ENCODE results near the gene ARL6IP5. TPM values are rescaled to one million over a fixed set of nuclear protein-coding genes. Genes with fewer than 3 reads are reported as not detected.
A peak's percentile ranks its signal among the peaks of the same experiment; 100 is the strongest.

ARL6IP5 gene
- total and polyA plus RNA-seq, 7 experiments from 2014 or later = 75.8 to 457 (median 124) TPM

DNA sequence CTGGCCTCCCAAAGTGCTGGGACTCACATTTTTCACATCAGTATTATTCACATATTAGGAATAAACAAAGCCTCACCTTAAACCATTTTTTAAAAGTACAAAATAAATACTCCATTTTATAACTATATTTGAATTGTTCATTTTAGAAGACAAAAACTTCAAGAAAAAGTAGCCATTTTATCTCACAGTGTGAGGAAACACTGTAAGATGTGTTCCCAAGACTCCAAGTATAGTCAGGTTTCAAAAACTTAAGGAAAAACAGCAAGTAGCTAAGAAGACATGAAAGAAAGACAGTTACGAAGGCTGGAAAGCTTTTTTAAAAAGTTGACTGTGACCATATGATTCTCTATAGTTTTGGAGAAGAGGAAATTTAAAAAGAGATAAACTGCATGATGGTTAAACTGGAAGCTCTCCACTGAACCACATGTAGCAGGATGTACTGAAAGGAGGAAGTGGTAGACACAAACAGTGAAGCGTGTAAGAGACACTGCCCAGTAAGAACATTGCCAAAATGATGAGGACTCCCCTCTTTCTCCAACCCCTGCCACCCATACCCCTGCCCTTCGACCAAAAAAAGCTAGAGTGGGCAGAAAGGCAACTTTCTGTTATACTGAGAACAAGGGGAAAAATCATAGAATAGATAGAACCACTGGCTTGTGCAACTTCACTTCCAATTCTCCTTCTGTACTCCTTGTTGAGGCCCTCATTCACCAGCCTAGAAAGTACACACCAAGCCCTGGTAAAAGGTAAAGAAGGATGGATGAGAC is 26.4 kb upstream of the ARL6IP5 start:
- Histone ChIP-seq H3K36me3 (ENCODE audit: control insufficient read depth in 2 of 3, insufficient read depth in 3 of 3, low read length in 3 of 3) (peaks cover 8 to 27% (median 24%) of the 10 kb centered on the region in 3 experiments), H3K4me3 (ENCODE audit: low read length) (peak overlapping the region; percentile 12), H3K27me3 (ENCODE audit: control insufficient read depth in 2 of 2, insufficient read depth in 2 of 2, low read length in 2 of 2) (no peaks in the 10 kb centered on the region), H3K4me1 (ENCODE audit: control insufficient read depth in 2 of 2, insufficient read depth in 2 of 2, low read length in 2 of 2) (peaks cover 13 to 19% of the 10 kb centered on the region in 2 donors), H3K27ac (ENCODE audit: low read depth, low read length) (peak overlapping the region; percentile 75), H3K9me3 (ENCODE audit: control insufficient read depth in 2 of 3, low read length in 3 of 3) (no peaks in the 10 kb centered on the region)
- peak overlapping the region; percentile 77 to 94 (median 92) for H3K27ac Mint-ChIP-seq
- H3K9me3 Mint-ChIP-seq = peaks cover 0 to 8% (median 0%) of the 10 kb centered on the region in 11 donors
- H3K4me3 Mint-ChIP-seq = peak overlapping the region; percentile 2 to 82 (median 60)
- CTCF ChIA-PET = interaction anchor here (0.9 to 1.5 kb wide), 3 partner anchors 26 to 34 kb away, joined by 3 read pairs; partner anchors contain the start of gene ARL6IP5
- peak; percentile 97 for ATAC-seq
- POLR2A ChIA-PET = interaction anchor here (0.6 to 2.7 kb wide), 10 partner anchors 12 to 243 kb away, joined by 3 to 25 read pairs (median 5); partner anchors contain the start of genes ARL6IP5 and EOGT
- peak in 6 of 9 donors; percentile 41 to 57 (median 48) for DNase-seq
- H3K27me3 Mint-ChIP-seq = no peaks in the 10 kb centered on the region
- peaks cover 17 to 46% (median 38%) of the 10 kb centered on the region in 5 donors for H3K36me3 Mint-ChIP-seq
- intact Hi-C loops (cut with micrococcal nuclease) = loop anchor here in 1 of 2 donors (1.0 kb wide), 1 partner anchor 22 kb away; the partner anchor contains the start of gene UBA3
- H3K4me1 Mint-ChIP-seq = peaks cover 18 to 45% (median 30%) of the 10 kb centered on the region in 7 donors

- ChIA-PET CTCF (interaction anchor here (1.3 to 1.5 kb wide), 2 partner anchors 30 to 33 kb away, joined by 3 read pairs; no protein-coding TSS in a partner anchor), POLR2A (interaction anchor here (0.9 to 2.7 kb wide), 9 partner anchors 9 to 45 kb away, joined by 3 to 25 read pairs (median 4); partner anchors contain the start of genes ARL6IP5 and EOGT)
- Histone ChIP-seq H3K4me1 (ENCODE audit: control insufficient read depth in 2 of 2, insufficient read depth in 2 of 2, low read length in 2 of 2) (peaks cover 14 to 23% of the 10 kb centered on the region in 2 donors), H3K4me3 (ENCODE audit: low read length) (peak overlapping the region; percentile 12), H3K27ac (ENCODE audit: low read depth, low read length) (peak overlapping the region; percentile 75), H3K9me3 (ENCODE audit: control insufficient read depth in 2 of 3, low read length in 3 of 3) (no peaks in the 10 kb centered on the region), H3K36me3 (ENCODE audit: control insufficient read depth in 2 of 3, insufficient read depth in 3 of 3, low read length in 3 of 3) (peaks cover 8 to 27% (median 24%) of the 10 kb centered on the region in 3 experiments), H3K27me3 (ENCODE audit: control insufficient read depth in 2 of 2, insufficient read depth in 2 of 2, low read length in 2 of 2) (no peaks in the 10 kb centered on the region)
- Mint-ChIP-seq H3K4me1 (peaks cover 24 to 50% (median 35%) of the 10 kb centered on the region in 7 donors), H3K27ac (peak overlapping the region; percentile 77 to 94 (median 92)), H3K9me3 (peaks cover 0 to 8% (median 0%) of the 10 kb centered on the region in 11 donors), H3K36me3 (peaks cover 17 to 47% (median 40%) of the 10 kb centered on the region in 5 donors), H3K27me3 (no peaks in the 10 kb centered on the region), H3K4me3 (peak overlapping the region in 8 of 10 donors; percentile 45 to 82 (median 65))
- intact Hi-C loops (cut with micrococcal nuclease) = loop anchor here in 1 of 2 donors (1.0 kb wide), 1 partner anchor 21 kb away; the partner anchor contains the start of gene UBA3
- ATAC-seq = no peak
- DNase-seq = no peak
Measured at GRCh38 chr3:69058947-69059224, 25.9 kb upstream of the ARL6IP5 start.

- peaks cover 8 to 26% (median 24%) of the 10 kb centered on the region in 3 experiments for H3K36me3 ChIP-seq (ENCODE audit: control insufficient read depth in 2 of 3, insufficient read depth in 3 of 3, low read length in 3 of 3)
- H3K27me3 ChIP-seq (ENCODE audit: control insufficient read depth in 2 of 2, insufficient read depth in 2 of 2, low read length in 2 of 2) = no peaks in the 10 kb centered on the region
- peaks cover 22 to 31% of the 10 kb centered on the region in 2 donors for H3K4me1 ChIP-seq (ENCODE audit: control insufficient read depth in 2 of 2, insufficient read depth in 2 of 2, low read length in 2 of 2)
- CTCF ChIA-PET = interaction anchor here (1.3 kb wide), 1 partner anchor 32 kb away, joined by 3 read pairs; no protein-coding TSS in a partner anchor
- Mint-ChIP-seq H3K27me3 (no peaks in the 10 kb centered on the region), H3K9me3 (peaks cover 0 to 8% (median 0%) of the 10 kb centered on the region in 11 donors), H3K4me3 (peak overlapping the region in 2 of 10 donors; percentile 36 to 39), H3K27ac (peak overlapping the region; percentile 77 to 94 (median 92)), H3K4me1 (peaks cover 30 to 58% (median 43%) of the 10 kb centered on the region in 7 donors), H3K36me3 (peaks cover 17 to 50% (median 40%) of the 10 kb centered on the region in 5 donors)
- POLR2A ChIA-PET = interaction anchor here (0.9 to 2.7 kb wide), 7 partner anchors 8 to 34 kb away, joined by 3 to 25 read pairs (median 4); partner anchors contain the start of gene ARL6IP5
- DNase-seq = no peak
- ATAC-seq = no peak
- no peaks in the 10 kb centered on the region for H3K9me3 ChIP-seq (ENCODE audit: control insufficient read depth in 2 of 3, low read length in 3 of 3)
- peak overlapping the region; percentile 75 for H3K27ac ChIP-seq (ENCODE audit: low read depth, low read length)
- no peak overlapping the region for H3K4me3 ChIP-seq (ENCODE audit: low read length)
- intact Hi-C loops (cut with micrococcal nuclease) = no loop called here
Measured at GRCh38 chr3:69059688-69060087, 25.0 kb upstream of the ARL6IP5 start.

- Mint-ChIP-seq H3K4me1 (peaks cover 33 to 65% (median 52%) of the 10 kb centered on the region in 7 donors), H3K9me3 (peaks cover 0 to 8% (median 0%) of the 10 kb centered on the region in 11 donors), H3K36me3 (peaks cover 17 to 45% (median 35%) of the 10 kb centered on the region in 5 donors), H3K27me3 (no peaks in the 10 kb centered on the region), H3K4me3 (peak overlapping the region in 9 of 10 donors; percentile 37 to 80 (median 53)), H3K27ac (peak overlapping the region; percentile 63 to 91 (median 81))
- intact Hi-C loops (cut with micrococcal nuclease) = no loop called here
- H3K9me3 ChIP-seq (ENCODE audit: control insufficient read depth in 2 of 3, low read length in 3 of 3) = no peaks in the 10 kb centered on the region
- H3K4me3 ChIP-seq (ENCODE audit: low read length) = no peak overlapping the region
- H3K27me3 ChIP-seq (ENCODE audit: control insufficient read depth in 2 of 2, insufficient read depth in 2 of 2, low read length in 2 of 2) = no peaks in the 10 kb centered on the region
- ChIA-PET POLR2A (interaction anchor here (1.1 to 4.4 kb wide), 6 partner anchors 11 to 25 kb away, joined by 3 to 24 read pairs (median 4); partner anchors contain the start of genes ARL6IP5 and TMF1), CTCF (interaction anchor here (1.2 kb wide), 1 partner anchor 20 kb away, joined by 3 read pairs; no protein-coding TSS in a partner anchor)
- ATAC-seq (peak; percentile 36), DNase-seq (peak in 3 of 9 donors; percentile 13 to 53 (median 46))
- H3K27ac ChIP-seq (ENCODE audit: low read depth, low read length) = peak overlapping the region; percentile 36
- H3K4me1 ChIP-seq (ENCODE audit: control insufficient read depth in 2 of 2, insufficient read depth in 2 of 2, low read length in 2 of 2) = peaks cover 31 to 33% of the 10 kb centered on the region in 2 donors
- H3K36me3 ChIP-seq (ENCODE audit: control insufficient read depth in 2 of 3, insufficient read depth in 3 of 3, low read length in 3 of 3) = peaks cover 5 to 18% (median 14%) of the 10 kb centered on the region in 3 experiments
Measured at GRCh38 chr3:69063636-69064035, 21.1 kb upstream of the ARL6IP5 start.

DNA sequence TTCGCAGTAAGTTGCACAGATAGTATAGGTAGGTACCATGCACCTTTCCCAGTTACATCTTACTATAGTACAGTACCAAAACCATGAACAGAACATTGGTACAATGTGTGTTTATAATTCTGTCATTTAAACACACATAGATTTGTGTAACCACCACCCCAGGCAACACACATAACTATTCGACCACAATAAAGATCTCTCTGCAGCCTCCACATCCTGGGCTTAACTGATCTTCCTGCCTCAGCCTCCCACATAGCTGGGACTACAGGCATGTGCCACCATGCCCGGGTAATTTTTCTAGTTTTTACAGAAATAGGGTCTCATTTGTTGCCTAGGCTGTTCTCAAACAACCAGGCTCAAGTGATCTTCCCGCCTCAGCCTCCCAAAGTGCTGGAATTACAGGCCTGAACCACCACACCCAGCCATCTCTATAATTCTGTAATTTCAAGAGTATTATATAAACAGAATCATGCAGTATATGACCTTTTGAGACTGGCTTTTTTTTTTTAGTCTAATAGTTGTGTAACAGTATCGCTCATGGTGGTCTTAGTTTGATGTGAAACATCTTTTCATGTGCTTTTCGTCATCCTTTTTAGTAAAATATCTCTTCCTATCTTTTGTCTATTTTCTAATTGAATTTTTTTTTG is 19.3 kb upstream of the ARL6IP5 start:
- H3K9me3 Mint-ChIP-seq = peaks cover 0 to 5% (median 0%) of the 10 kb centered on the region in 11 donors
- H3K4me3 Mint-ChIP-seq = peak overlapping the region in 9 of 10 donors; percentile 11 to 81 (median 53)
- H3K4me1 Mint-ChIP-seq = peaks cover 21 to 55% (median 42%) of the 10 kb centered on the region in 7 donors
- H3K36me3 Mint-ChIP-seq = peaks cover 5 to 35% (median 24%) of the 10 kb centered on the region in 5 donors
- DNase-seq (peak in 5 of 9 donors; percentile 22 to 37 (median 27)), ATAC-seq (peak; percentile 66)
- peaks cover 22 to 25% of the 10 kb centered on the region in 2 donors for H3K4me1 ChIP-seq (ENCODE audit: control insufficient read depth in 2 of 2, insufficient read depth in 2 of 2, low read length in 2 of 2)
- H3K27ac ChIP-seq (ENCODE audit: low read depth, low read length) = peak overlapping the region; percentile 5
- H3K4me3 ChIP-seq (ENCODE audit: low read length) = no peak overlapping the region
- POLR2A ChIA-PET = interaction anchor here (0.7 to 4.4 kb wide), 3 partner anchors 8 to 25 kb away, joined by 3 to 24 read pairs (median 4); partner anchors contain the start of gene TMF1
- H3K27ac Mint-ChIP-seq = peak overlapping the region; percentile 57 to 91 (median 83)
- no peaks in the 10 kb centered on the region for H3K27me3 Mint-ChIP-seq
- H3K36me3 ChIP-seq (ENCODE audit: control insufficient read depth in 2 of 3, insufficient read depth in 3 of 3, low read length in 3 of 3) = peaks cover 5 to 14% (median 14%) of the 10 kb centered on the region in 3 experiments
- intact Hi-C loops (cut with micrococcal nuclease) = loop anchor here in 1 of 2 donors (1.0 kb wide), 1 partner anchor 9 kb away; no protein-coding TSS in a partner anchor
- H3K27me3 ChIP-seq (ENCODE audit: control insufficient read depth in 2 of 2, insufficient read depth in 2 of 2, low read length in 2 of 2) = no peaks in the 10 kb centered on the region
- CTCF ChIA-PET = interaction anchor here (0.8 kb wide), 1 partner anchor 11 kb away, joined by 3 read pairs; no protein-coding TSS in a partner anchor
- no peaks in the 10 kb centered on the region for H3K9me3 ChIP-seq (ENCODE audit: control insufficient read depth in 2 of 3, low read length in 3 of 3)

All from naive thymus-derived CD4-positive, alpha-beta T cell (primary cell).